ENCODE data around the gene MRPL46. TPM values are rescaled to one million over a fixed set of nuclear protein-coding genes. Genes with fewer than 3 reads are reported as not detected.

Gene MRPL46
- total RNA-seq, 2 donors from 2014 or later: 20.4 to 32.0 TPM

DNA sequence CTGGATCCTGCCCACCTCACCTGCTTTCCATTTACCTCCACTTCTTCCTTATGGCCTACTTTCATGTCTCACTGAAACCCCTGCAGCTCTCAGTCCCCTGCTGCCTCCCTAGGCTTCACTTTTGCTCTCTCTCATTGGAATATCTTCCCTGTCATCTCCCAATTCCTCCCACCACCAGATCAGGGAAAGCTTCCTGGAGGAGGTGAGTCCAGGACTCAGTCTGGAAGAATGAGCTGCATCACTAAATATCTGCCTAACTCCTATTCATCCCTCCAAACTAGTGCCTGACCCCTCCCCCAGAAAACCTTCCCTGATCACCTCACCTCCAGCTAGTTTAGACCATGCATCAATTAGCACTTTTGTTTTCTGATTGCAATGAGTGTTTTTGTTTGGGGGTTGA, 37.1 kb downstream of the MRPL46 start:
- Histone ChIP-seq H3K27ac (no peak overlapping the region), H3K27me3 (replicated peaks; ENCODE audit: insufficient read depth) (peaks cover 2% of the 10 kb centered on the region), H3K4me1 (replicated peaks) (no peaks in the 10 kb centered on the region), H3K36me3 (no peaks in the 10 kb centered on the region), H3K9me3 (no peaks in the 10 kb centered on the region), H3K4me3 (no peak overlapping the region)
- no peak for TF ChIP-seq POLR2A (IDR thresholded peaks at IDR 0.05)
- TF ChIP-seq, protein P1, sequence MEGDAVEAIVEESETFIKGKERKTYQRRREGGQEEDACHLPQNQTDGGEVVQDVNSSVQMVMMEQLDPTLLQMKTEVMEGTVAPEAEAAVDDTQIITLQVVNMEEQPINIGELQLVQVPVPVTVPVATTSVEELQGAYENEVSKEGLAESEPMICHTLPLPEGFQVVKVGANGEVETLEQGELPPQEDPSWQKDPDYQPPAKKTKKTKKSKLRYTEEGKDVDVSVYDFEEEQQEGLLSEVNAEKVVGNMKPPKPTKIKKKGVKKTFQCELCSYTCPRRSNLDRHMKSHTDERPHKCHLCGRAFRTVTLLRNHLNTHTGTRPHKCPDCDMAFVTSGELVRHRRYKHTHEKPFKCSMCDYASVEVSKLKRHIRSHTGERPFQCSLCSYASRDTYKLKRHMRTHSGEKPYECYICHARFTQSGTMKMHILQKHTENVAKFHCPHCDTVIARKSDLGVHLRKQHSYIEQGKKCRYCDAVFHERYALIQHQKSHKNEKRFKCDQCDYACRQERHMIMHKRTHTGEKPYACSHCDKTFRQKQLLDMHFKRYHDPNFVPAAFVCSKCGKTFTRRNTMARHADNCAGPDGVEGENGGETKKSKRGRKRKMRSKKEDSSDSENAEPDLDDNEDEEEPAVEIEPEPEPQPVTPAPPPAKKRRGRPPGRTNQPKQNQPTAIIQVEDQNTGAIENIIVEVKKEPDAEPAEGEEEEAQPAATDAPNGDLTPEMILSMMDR (IDR thresholded peaks at IDR 0.05): no peak
- TF ChIP-seq POLR2AphosphoS5 (IDR thresholded peaks at IDR 0.05): no peak
- intact Hi-C loops (cut with DNase I): no loop called here
- no peak for DNase-seq (ENCODE audit: low spot score)

GRCh38 chr15:88428805-88429605, 38.2 kb downstream of the MRPL46 start:
- WGBS: 78% methylated on average over 12 of the region's 12 CpGs
- Histone ChIP-seq H3K27me3 (replicated peaks; ENCODE audit: insufficient read depth) (peaks cover 2% of the 10 kb centered on the region), H3K36me3 (no peaks in the 10 kb centered on the region), H3K4me1 (replicated peaks) (no peaks in the 10 kb centered on the region), H3K4me3 (no peak overlapping the region), H3K9me3 (no peaks in the 10 kb centered on the region), H3K27ac (no peak overlapping the region)
- DNase-seq (ENCODE audit: low spot score): no peak
- intact Hi-C loops (cut with DNase I): no loop called here
- TF ChIP-seq POLR2AphosphoS5 (IDR thresholded peaks at IDR 0.05) (no peak), POLR2A (IDR thresholded peaks at IDR 0.05) (no peak)
- TF ChIP-seq, protein P1 (IDR thresholded peaks at IDR 0.05): no peak

GRCh38 chr15:88428053-88428452, 39.1 kb downstream of the MRPL46 start:
- H3K27ac ChIP-seq: no peak overlapping the region
- no peak for TF ChIP-seq POLR2AphosphoS5 (IDR thresholded peaks at IDR 0.05)
- TF ChIP-seq, protein P1 (IDR thresholded peaks at IDR 0.05): no peak
- no peak for TF ChIP-seq POLR2A (IDR thresholded peaks at IDR 0.05)
- H3K4me1 ChIP-seq (replicated peaks): no peaks in the 10 kb centered on the region
- WGBS: 59% methylated on average over 9 of the region's 9 CpGs
- intact Hi-C loops (cut with DNase I): no loop called here
- no peak for DNase-seq (ENCODE audit: low spot score)
- H3K36me3 ChIP-seq: no peaks in the 10 kb centered on the region
- no peaks in the 10 kb centered on the region for H3K9me3 ChIP-seq
- H3K27me3 ChIP-seq (replicated peaks; ENCODE audit: insufficient read depth): peaks cover 2% of the 10 kb centered on the region
- H3K4me3 ChIP-seq: no peak overlapping the region

DNA sequence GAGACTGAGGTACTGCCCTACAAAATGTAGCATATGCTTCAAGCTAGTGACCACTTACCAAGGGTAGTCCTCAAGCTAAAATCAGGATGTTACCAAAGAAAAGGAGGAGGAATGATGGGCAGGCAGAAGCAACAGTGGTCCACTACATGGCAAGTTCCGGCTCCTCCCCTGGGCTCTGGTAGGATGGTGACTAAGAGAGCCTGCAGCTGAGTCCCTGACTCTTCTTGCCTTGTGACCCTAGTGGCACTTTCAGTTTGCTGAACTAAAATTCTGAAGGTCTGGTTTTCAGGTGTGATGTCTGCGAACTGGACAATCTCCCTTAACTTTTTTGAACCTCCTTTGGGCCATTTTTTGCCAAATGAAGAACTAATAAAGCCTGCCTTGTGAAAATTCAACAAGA, 40.9 kb downstream of the MRPL46 start:
- H3K4me3 ChIP-seq: no peak overlapping the region
- no peak overlapping the region for H3K27ac ChIP-seq
- no peaks in the 10 kb centered on the region for H3K9me3 ChIP-seq
- TF ChIP-seq, protein P1 (IDR thresholded peaks at IDR 0.05): no peak
- TF ChIP-seq POLR2AphosphoS5 (IDR thresholded peaks at IDR 0.05): no peak
- no peaks in the 10 kb centered on the region for H3K36me3 ChIP-seq
- WGBS: 57% methylated on average over 2 of the region's 2 CpGs
- no peak for DNase-seq (ENCODE audit: low spot score)
- H3K27me3 ChIP-seq (replicated peaks; ENCODE audit: insufficient read depth): peaks cover 2% of the 10 kb centered on the region
- intact Hi-C loops (cut with DNase I): no loop called here
- H3K4me1 ChIP-seq (replicated peaks): no peaks in the 10 kb centered on the region

- no peaks in the 10 kb centered on the region for H3K27me3 ChIP-seq (replicated peaks; ENCODE audit: insufficient read depth)
- TF ChIP-seq POLR2AphosphoS5 (IDR thresholded peaks at IDR 0.05): no peak
- TF ChIP-seq, protein P1 (IDR thresholded peaks at IDR 0.05): no peak
- no peak for TF ChIP-seq POLR2A (IDR thresholded peaks at IDR 0.05)
- 88% methylated on average over 8 of the region's 8 CpGs for WGBS
- H3K4me3 ChIP-seq: no peak overlapping the region
- no peak overlapping the region for H3K27ac ChIP-seq
- no peaks in the 10 kb centered on the region for H3K36me3 ChIP-seq
- H3K4me1 ChIP-seq (replicated peaks): no peaks in the 10 kb centered on the region
- intact Hi-C loops (cut with DNase I): no loop called here
- DNase-seq (ENCODE audit: low spot score): no peak
- H3K9me3 ChIP-seq: no peaks in the 10 kb centered on the region
Observed at GRCh38 chr15:88423331-88423730, 43.9 kb downstream of the MRPL46 start.
